Right lobe of liver (tissue), 4 donors: ENCODE measurements around the gene CCK.

ENCODE experiments used
- CTCF ChIP-seq, 4 donors: fragments of 200-600 bp in 3 of 4; fragments of 450-650 bp in 1 of 4; IDR thresholded peaks; one replicate each; pipeline versions ENCODE4 v1.5.1 to v1.8.0; 2016 to 2022; ENCODE audit warnings: antibody characterized with exemption in 4 of 4, mild to moderate bottlenecking in 2 of 4
- POLR2A ChIP-seq: fragments of 450-650 bp; IDR thresholded peaks from one replicate; pipeline ENCODE4 v1.6.1; 2017; ENCODE audit warnings: antibody characterized with exemption, mild to moderate bottlenecking
- donor health status: DM: no; HTN: no; CAD: no.
- donor health status: DM: no; HTN: no; CAD: no.
- donor health status: DM: no; HTN: yes; CAD: no.

GRCh38 chr3:42269647-42270046 is 3.7 kb upstream of the CCK start:
- TF ChIP-seq CTCF (IDR thresholded peaks at IDR 0.05) (no peak), POLR2A (no peak)
